Activated CD4-positive, alpha-beta T cell treated with anti-CD3 and anti-CD28 coated beads, Interleukin-2, Interleukin-4, amounts not matched to agents 100 ng/mL and 50 ng/mL, durations not matched to agents 16 hours and 8 hours (primary cell): Measurements from ENCODE around the gene CSNK2A3.
A peak's percentile ranks its signal among the peaks of the same experiment; 100 is the strongest.
"Not testable (repeated sequence)": the region's sequence is repeated elsewhere in the genome, so short reads cannot be mapped to it uniquely, and the experiment has no call there.

Experiments used
- DNase-seq: peaks from one replicate; pipeline ENCODE4 v3.0.0-alpha.2; 2020; ENCODE audit warnings: low spot score

The CSNK2A3 gene

DNA sequence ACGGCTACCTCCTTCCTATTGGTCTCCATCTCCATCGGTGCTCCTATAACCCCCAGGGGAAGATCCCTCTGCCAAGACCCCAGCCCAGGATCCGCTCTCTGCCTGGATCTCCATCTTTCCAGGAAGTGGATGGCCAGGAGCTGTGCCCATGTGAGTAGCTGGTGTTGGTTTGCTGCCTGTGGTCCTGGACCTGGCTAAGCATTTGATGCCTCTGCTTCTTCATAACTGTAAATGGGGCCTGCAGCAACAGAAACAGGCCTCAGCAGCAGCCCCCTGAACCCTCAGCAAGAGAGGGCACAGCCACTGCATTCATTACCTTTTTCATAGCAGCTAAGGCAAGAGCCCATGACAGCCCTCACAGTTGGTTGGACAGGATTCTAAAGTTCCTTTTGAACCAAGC lies 26.6 kb upstream of the CSNK2A3 start:
- no peak for DNase-seq

- no peak for DNase-seq
Observed at GRCh38 chr11:11378184-11378940, 25.3 kb upstream of the CSNK2A3 start.

- DNase-seq = no peak
Observed at GRCh38 chr11:11374358-11375148, 21.5 kb upstream of the CSNK2A3 start.

- DNase-seq = no peak
Observed at GRCh38 chr11:11373934-11374333, 20.9 kb upstream of the CSNK2A3 start.

DNA sequence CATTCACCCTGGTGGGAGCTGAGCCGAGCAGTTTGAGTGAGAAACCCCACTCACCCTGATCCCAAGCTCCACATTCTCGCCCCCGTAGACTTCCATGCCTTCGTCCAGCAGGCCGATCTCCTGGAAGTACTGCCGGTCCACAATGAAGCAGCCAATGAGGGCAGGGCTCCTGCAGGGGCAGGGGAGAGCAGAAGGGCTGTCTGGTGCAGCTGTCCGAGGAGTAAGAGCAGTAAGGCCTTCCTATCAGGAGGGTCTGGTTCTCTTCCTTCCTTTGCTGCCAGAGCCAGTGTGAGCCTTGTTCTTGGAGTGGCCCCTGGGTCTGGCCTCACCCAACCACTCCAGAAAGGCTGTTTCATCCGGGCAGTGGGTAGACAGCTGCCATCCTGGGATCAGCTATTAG lies 19.4 kb upstream of the CSNK2A3 start:
- no peak for DNase-seq

GRCh38 chr11:11370962-11371303 lies 17.9 kb upstream of the CSNK2A3 start:
- DNase-seq = no peak

GRCh38 chr11:11370255-11370961 lies 17.4 kb upstream of the CSNK2A3 start:
- DNase-seq = no peak

DNA sequence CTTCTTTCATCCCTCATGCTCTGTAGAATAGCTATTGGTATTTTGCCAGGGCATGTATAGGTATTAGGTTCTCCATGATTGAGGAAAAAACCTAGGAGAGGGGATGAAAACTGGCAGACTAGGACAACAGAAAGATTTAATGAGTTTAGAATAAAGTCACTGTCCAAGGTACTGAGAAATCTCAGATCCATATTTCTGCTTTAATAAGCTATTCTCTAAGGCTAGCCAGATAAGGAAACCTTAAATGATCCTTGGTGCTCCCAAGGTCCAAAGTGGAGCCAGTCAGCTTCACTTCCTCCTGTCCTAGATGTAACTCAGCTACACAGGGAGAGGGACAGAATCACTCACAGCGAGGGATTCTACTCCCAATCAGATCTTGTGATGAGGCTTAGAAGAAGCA lies 13.7 kb upstream of the CSNK2A3 start:
- no peak for DNase-seq

GRCh38 chr11:11363674-11364073 lies 10.6 kb upstream of the CSNK2A3 start:
- DNase-seq = no peak

GRCh38 chr11:11359611-11360010 lies 6.6 kb upstream of the CSNK2A3 start:
- DNase-seq = no peak

DNA sequence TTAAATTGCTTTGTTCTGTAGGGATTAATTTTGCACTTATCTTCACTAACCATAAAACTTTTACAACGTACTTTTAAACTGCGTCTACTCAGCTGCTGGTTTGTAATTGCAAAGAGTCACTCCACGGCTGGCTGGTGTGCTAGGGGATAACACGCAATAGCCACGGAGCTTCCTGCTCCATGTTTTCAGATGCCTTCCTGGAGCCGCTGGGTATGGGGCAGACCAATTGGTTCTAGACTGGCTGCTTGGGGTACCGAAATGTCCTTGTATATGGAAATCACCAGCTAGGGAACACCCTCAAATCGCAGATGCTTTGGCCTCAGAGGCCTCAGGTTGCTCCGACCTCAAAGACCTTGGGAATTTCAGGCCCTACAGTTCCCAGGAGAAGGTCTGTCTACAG lies 3.8 kb upstream of the CSNK2A3 start:
- DNase-seq = no peak

DNA sequence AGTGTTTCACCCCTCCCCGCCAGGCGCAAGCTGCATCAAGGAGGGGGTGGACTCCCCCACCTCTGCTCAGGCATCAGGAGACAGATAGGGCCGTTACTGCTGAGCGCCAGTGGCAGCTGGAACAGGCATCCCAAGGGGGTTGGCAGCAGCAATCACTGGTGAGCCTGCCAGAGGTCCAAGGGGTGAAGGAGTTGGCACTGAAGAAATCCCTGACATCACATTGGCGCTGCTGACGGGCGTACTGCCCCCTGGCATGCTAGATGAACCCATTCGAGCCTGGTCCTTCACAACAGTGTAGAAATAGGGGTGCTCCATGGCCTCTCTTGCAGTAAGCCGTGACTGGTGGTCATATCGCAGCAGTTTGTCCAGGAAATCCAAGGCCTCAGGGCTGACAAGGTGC lies 1.2 kb downstream of the CSNK2A3 start:
- DNase-seq = not testable (repeated sequence)

DNA sequence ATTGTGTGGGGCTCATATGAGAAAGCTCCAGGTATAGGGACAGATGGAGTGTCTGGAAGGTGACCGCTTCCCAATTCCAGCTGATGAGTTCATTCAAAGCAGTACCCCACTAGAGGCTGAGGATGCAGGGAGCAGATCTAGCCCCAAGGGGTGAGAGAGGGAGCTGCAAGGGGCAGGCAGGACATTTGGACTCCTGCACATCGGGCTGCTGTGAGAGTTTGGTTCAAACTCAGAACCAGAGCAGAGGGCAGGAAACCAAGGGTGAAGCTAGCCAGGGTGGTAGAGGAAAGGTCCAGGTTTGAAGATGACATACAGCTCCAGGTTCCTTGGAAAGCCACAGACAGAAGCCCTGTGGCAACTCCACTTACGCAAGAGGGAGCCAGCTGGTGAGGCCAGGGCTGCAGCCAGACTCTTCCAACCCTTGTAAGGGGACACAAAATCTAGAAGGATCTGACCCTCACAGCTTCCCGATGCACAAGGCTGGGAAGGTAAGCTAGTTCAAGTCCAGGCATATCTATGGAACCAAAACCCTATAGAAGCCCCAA lies 1.9 kb downstream of the CSNK2A3 start:
- DNase-seq = no peak

GRCh38 chr11:11349870-11350337 lies 3.1 kb downstream of the CSNK2A3 start:
- no peak for DNase-seq

GRCh38 chr11:11349106-11349825 lies 3.8 kb downstream of the CSNK2A3 start:
- DNase-seq = no peak

- no peak for DNase-seq
Observed at GRCh38 chr11:11348303-11348702, 4.7 kb downstream of the CSNK2A3 start.

- no peak for DNase-seq
Observed at GRCh38 chr11:11347592-11347991, 5.5 kb downstream of the CSNK2A3 start.

- DNase-seq = no peak
Observed at GRCh38 chr11:11346303-11346702, 6.7 kb downstream of the CSNK2A3 start.

DNA sequence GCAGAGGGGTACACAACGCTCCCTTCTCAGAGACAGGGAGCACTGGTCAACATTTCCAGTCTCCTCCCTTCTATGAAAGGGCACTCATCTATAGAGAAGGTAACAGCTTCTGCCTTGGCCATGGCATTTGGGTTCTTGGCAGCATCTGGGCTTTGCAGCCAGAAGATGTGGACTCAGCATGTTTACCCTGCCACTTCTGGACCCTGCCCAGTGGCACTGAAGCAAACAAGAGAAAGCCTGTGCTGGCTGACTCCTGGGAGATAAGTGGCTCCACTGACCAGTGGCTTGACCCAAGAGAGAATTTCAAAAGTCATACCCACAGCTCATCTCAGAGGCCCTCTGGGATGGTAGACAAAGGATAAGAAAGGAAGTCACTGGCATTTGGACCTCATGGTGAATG lies 8.0 kb downstream of the CSNK2A3 start:
- DNase-seq = no peak

DNA sequence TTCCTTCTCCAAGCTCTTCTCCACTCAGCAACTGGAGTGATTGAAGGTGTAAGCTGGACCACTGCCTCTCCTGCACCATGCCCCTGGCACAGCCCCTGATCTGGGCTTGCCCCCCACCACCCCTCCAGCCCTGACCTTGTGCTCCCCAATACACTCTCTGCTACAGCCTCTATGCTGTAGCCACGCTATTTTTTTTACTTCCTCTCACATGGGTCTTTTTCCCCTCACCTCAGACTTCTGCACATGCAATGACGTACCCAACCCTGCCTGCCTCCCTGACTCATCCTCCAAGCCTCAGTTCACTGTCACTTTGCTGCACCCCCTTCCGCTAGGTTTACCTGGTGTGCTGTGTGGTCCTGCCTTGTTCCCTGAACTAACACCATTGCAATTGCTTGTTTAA lies 9.0 kb downstream of the CSNK2A3 start:
- peak; percentile 9 for DNase-seq

GRCh38 chr11:11338304-11338703 lies 14.7 kb downstream of the CSNK2A3 start:
- DNase-seq = no peak

GRCh38 chr11:11336664-11337063 lies 16.4 kb downstream of the CSNK2A3 start:
- DNase-seq = no peak
